ENCODE measurements around the gene GNG3. TPM values are rescaled to one million over a fixed set of nuclear protein-coding genes. Genes with fewer than 3 reads are reported as not detected.

GNG3 gene
- total and polyA plus RNA-seq, 2 of the 8 experiments (the other 6 are each of a cell fraction or from before 2014, with no cell fraction given) = 4.9 to 12.1 TPM

GRCh38 chr11:62688491-62688890, 19.0 kb upstream of the GNG3 start:
- Histone ChIP-seq H4K20me1 (replicated peaks in 1 of 2; ENCODE audit: control insufficient read depth in 1 of 2, insufficient read depth in 2 of 2, low read length in 2 of 2) (peaks cover 0 to 6% of the 10 kb centered on the region in 2 experiments), H2BK120ac (replicated peaks; ENCODE audit: low read depth, low read length) (no peak overlapping the region), H3K27ac (ENCODE audit: low read depth, low read length) (no peak overlapping the region), H3K4me2 (ENCODE audit: insufficient read depth in 1 of 2, low read depth in 2 of 2, low read length in 2 of 2) (peak overlapping the region in 1 of 2 experiments; percentile 1; a peak in 1 of 4 replicates), H4K91ac (replicated peaks; ENCODE audit: insufficient read length, low read length) (no peak overlapping the region), H2AFZ (ENCODE audit: low read length) (no peak overlapping the region), H3K9me3 (ENCODE audit: insufficient read depth in 2 of 2, low read depth in 1 of 2, low read length in 1 of 2) (no peaks in the 10 kb centered on the region), H3K18ac (ENCODE audit: extremely low read depth, low read length) (no peak overlapping the region), H3K23ac (ENCODE audit: insufficient read length) (no peak overlapping the region), H2AK5ac (ENCODE audit: low read depth, low read length) (no peak overlapping the region), H3K4me1 (replicated peaks in 1 of 4; ENCODE audit: control insufficient read depth in 3 of 4, insufficient read depth in 4 of 4, low read length in 3 of 4) (peaks cover 0 to 4% (median 0%) of the 10 kb centered on the region in 4 experiments; a peak in 2 of 7 replicates), H3K9ac (replicated peaks in 1 of 4; ENCODE audit: extremely low read depth in 1 of 4, low read depth in 3 of 4, low read length in 3 of 4) (no peak overlapping the region), H2BK12ac (ENCODE audit: low read depth, low read length) (no peak overlapping the region), H3K56ac (replicated peaks; ENCODE audit: insufficient read length, low read depth, low read length) (no peak overlapping the region), H2BK5ac (ENCODE audit: low read depth, low read length) (no peak overlapping the region), H3K4ac (replicated peaks; ENCODE audit: insufficient read length, low read depth, low read length) (no peak overlapping the region), H3K23me2 (ENCODE audit: low read depth, low read length) (no peaks in the 10 kb centered on the region), H4K5ac (ENCODE audit: insufficient read length, low read depth, low read length) (no peak overlapping the region), H2BK20ac (ENCODE audit: low read length) (no peak overlapping the region), H2BK15ac (ENCODE audit: low read length) (no peak overlapping the region), H3K27me3 (replicated peaks in 1 of 4; ENCODE audit: control insufficient read depth in 3 of 4, extremely low read depth in 1 of 4, insufficient read depth in 3 of 4, low read length in 3 of 4) (no peaks in the 10 kb centered on the region), H3K4me3 (ENCODE audit: extremely low read depth in 1 of 4, insufficient read depth in 2 of 4, low read depth in 3 of 4, low read length in 4 of 4) (no peak overlapping the region), H3K79me1 (ENCODE audit: low read depth, low read length) (no peaks in the 10 kb centered on the region), H3K79me2 (ENCODE audit: control insufficient read depth in 1 of 2, insufficient read depth in 2 of 2, low read length in 2 of 2) (no peaks in the 10 kb centered on the region), H3K14ac (ENCODE audit: insufficient read length) (no peak overlapping the region), H4K8ac (ENCODE audit: extremely low read depth, insufficient read depth, low read length) (peak overlapping the region; percentile 88; the same call in 1 of the 2 replicates), H3K36me3 (ENCODE audit: control insufficient read depth in 2 of 4, insufficient read depth in 4 of 4, low read length in 3 of 4) (peaks cover 10 to 27% (median 24%) of the 10 kb centered on the region in 4 experiments; a peak in 6 of 8 replicates)
- CTCF ChIA-PET (ENCODE audit: partially characterized antibody) = interaction anchor here (0.6 to 4.8 kb wide), 6 partner anchors 11 to 293 kb away, joined by 3 to 35 read pairs (median 4); partner anchors contain the start of genes BSCL2, GNG3, LBHD1 and UQCC3
- POLR2A ChIA-PET (ENCODE audit: partially characterized antibody) = interaction anchor here (0.7 to 61.4 kb wide), 4 partner anchors 18 to 296 kb away, joined by 3 to 2041 read pairs (median 10); partner anchors contain the start of genes BSCL2, C11orf98, CSKMT and GANAB
- no peak for DNase-seq (ENCODE audit: low read depth in 1 of 2, low spot score in 2 of 2)
- 100% methylated on average over 1 of the region's 1 CpG; no CpG with 5 or more reads in 1 of the 2 experiments for WGBS, 2 experiments (ENCODE audit: extremely low coverage in 1 of 2, insufficient coverage in 1 of 2, insufficient read length in 1 of 2, insufficient replicate concordance in 2 of 2, low coverage in 1 of 2, low lambda C conversion rate in 2 of 2, missing lambda C conversion rate in 1 of 2)
- no peak for FAIRE-seq
- TF ChIP-seq ZNF274 (IDR thresholded peaks at IDR 0.05; ENCODE audit: borderline replicate concordance, extremely low read depth, low read length) (no peak), BCL11A (IDR thresholded peaks at IDR 0.05; ENCODE audit: low read depth in 2 of 2, low read length in 2 of 2) (no peak), RBBP5 (IDR thresholded peaks at IDR 0.05; ENCODE audit: borderline replicate concordance, low read depth, low read length) (no peak), CTCF (IDR thresholded peaks at IDR 0.05; ENCODE audit: control extremely low read depth in 1 of 3, insufficient read depth in 1 of 3, low read depth in 1 of 3, low read length in 3 of 3) (no peak), EGR1 (IDR thresholded peaks at IDR 0.05; ENCODE audit: borderline replicate concordance, low read depth, low read length) (no peak)
